Prostate gland (tissue), 2 donors: ENCODE measurements around the gene C2orf15. TPM values are rescaled to one million over a fixed set of nuclear protein-coding genes. Genes with fewer than 3 reads are reported as not detected.
A peak's percentile ranks its signal among the peaks of the same experiment; 100 is the strongest.

Source experiments
- DNase-seq: peaks from one replicate; pipeline ENCODE4 v3.0.0-alpha.2; 2019; ENCODE audit warnings: low spot score
- H3K27ac ChIP-seq, 2 donors: fragments of 200-600 bp; sonication (generic); 2 replicates each; pipeline ENCODE4 v1.5.1; 2017 to 2019
- H3K27me3 ChIP-seq: fragments of 200-600 bp; sonication (generic); replicated peaks from 2 replicates; pipeline ENCODE4 v1.5.1; 2019; ENCODE audit not compliant: insufficient read depth
- H3K36me3 ChIP-seq, 2 donors: fragments of 200-600 bp; sonication (generic); 1 replicate in 1 of 2; 2 replicates in 1 of 2; pipeline versions ENCODE4 v1.5.1 to v1.8.1; 2017 to 2019
- H3K4me1 ChIP-seq: fragments of 200-600 bp; sonication (generic); replicated peaks from 2 replicates; pipeline ENCODE4 v1.5.1; 2019
- H3K4me3 ChIP-seq, 2 donors: fragments of 200-600 bp; sonication (generic); 2 replicates each; pipeline ENCODE4 v1.5.1; 2017 to 2019
- H3K9me3 ChIP-seq: fragments of 200-600 bp; sonication (generic); 2 replicates; pipeline ENCODE4 v1.5.1; 2017
- POLR2A ChIP-seq: fragments of 450-650 bp; IDR thresholded peaks from one replicate; pipeline ENCODE4 v1.6.1; 2016; ENCODE audit warnings: antibody characterized with exemption, mild to moderate bottlenecking
- POLR2AphosphoS5 ChIP-seq: sonication (generic); formaldehyde crosslinking; IDR thresholded peaks from one replicate; pipeline ENCODE4 v1.6.1; 2017; ENCODE audit warnings: antibody characterized with exemption
- WGBS: methylation state at CpG from one replicate; pipeline ENCODE4 v1.1.5; 2018; 5-methylcytosine and 5-hydroxymethylcytosine counted together
- intact Hi-C: fragments of 100-400 bp; cut with DNase I; formaldehyde crosslinking; loops from one replicate; pipeline ENCODE4 v1.14.2; 2022
- total RNA-seq, 2 donors: library from RNA; depleted of rRNA; stranded (reverse); fragments of >200 nt; gene quantifications; one replicate each; pipeline ENCODE4 v1.1.0, GENCODE V29; 2016
- TF ChIP-seq, protein P1 (sequence below), 4 experiments: fragments of 200-600 bp in 2 of 4; fragments of 450-650 bp in 2 of 4; sonication (generic) in 2 of 4; IDR thresholded peaks; 1 replicate in 3 of 4; 2 replicates in 1 of 4; pipeline ENCODE4 v1.5.1; 2016 to 2019; ENCODE audit warnings: antibody characterized with exemption in 4 of 4, mild to moderate bottlenecking in 2 of 4, moderate library complexity in 2 of 4

The C2orf15 gene
- total RNA-seq, 2 donors from 2014 or later: 4.5 TPM; not detected in 1

DNA sequence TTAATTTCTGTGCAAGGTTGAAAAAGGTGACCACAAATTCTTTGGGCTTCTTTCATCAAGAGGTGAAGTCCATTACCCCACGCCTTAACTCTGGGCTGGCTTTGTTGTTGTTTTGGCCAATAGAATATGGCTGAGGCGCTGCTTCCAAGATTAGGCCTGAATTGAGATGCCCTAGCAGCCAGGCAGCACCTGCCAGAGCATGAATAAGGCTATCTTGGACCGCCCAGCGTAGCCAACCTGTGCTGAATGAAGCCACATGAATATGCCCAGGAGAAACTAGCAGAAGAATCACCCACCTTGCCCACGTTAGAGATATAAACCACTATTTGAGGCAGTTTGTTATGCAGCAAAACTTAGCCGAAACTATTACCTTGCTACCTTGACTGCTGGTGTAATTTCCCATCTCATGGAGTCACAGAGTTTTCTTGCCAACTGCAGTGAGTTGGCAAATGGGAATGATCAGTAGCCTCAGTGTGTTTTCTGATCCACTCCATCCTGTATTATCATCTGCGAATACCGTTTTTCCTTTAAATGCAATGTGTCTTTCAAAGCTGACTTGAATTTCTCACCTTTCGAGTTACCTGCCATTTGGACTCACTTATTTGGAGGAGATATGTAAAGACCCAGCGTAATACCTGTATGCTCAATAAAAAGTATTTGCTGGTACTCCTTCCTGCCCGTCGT, 12.6 kb downstream of the C2orf15 start:
- no peaks in the 10 kb centered on the region for H3K9me3 ChIP-seq
- H3K27ac ChIP-seq: peak overlapping the region; percentile 88 to 90
- H3K36me3 ChIP-seq: no peaks in the 10 kb centered on the region
- H3K27me3 ChIP-seq: no peaks in the 10 kb centered on the region
- no peak for DNase-seq
- TF ChIP-seq POLR2A (no peak), POLR2AphosphoS5 (no peak)
- TF ChIP-seq, protein P1, sequence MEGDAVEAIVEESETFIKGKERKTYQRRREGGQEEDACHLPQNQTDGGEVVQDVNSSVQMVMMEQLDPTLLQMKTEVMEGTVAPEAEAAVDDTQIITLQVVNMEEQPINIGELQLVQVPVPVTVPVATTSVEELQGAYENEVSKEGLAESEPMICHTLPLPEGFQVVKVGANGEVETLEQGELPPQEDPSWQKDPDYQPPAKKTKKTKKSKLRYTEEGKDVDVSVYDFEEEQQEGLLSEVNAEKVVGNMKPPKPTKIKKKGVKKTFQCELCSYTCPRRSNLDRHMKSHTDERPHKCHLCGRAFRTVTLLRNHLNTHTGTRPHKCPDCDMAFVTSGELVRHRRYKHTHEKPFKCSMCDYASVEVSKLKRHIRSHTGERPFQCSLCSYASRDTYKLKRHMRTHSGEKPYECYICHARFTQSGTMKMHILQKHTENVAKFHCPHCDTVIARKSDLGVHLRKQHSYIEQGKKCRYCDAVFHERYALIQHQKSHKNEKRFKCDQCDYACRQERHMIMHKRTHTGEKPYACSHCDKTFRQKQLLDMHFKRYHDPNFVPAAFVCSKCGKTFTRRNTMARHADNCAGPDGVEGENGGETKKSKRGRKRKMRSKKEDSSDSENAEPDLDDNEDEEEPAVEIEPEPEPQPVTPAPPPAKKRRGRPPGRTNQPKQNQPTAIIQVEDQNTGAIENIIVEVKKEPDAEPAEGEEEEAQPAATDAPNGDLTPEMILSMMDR (IDR thresholded peaks at IDR 0.05): no peak
- peak overlapping the region; percentile 64 to 74 for H3K4me3 ChIP-seq
- intact Hi-C loops: no loop called here
- 36% methylated on average over 12 of the region's 12 CpGs for WGBS
- H3K4me1 ChIP-seq: peaks cover 8% of the 10 kb centered on the region

- intact Hi-C loops: no loop called here
- under 1% methylated on average over 49 of the region's 70 CpGs for WGBS
Observed at GRCh38 chr2:99154643-99155536, 13.4 kb downstream of the C2orf15 start, which contains the start of the genes LIPT1 and TSGA10. LIPT1 (plus strand) TSS chr2:99154967; CDS start chr2:99161958, 6,991 bp downstream. TSGA10 (minus strand) TSS chr2:99154942; CDS start chr2:99109439, 45,503 bp downstream.

DNA sequence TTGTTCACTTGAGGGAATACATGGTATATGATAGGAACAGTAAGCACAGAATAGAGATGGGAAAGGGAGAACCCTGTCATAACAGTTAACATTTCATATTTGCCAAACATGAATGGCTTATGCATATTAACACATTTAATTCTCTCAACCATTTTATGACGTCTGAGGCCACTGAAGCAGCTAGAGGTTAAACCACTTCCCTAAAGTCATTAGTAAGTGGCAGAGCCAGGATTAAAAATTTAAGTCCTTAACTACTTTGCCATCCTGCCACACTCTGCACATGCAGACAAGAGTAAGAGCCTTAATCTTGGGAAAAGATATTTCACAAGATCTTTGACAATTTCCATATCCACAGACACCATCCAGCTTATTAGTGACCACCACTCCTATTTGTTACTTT, 15.4 kb downstream of the C2orf15 start:
- TF ChIP-seq, protein P1 (IDR thresholded peaks at IDR 0.05): no peak
- no peak for TF ChIP-seq POLR2AphosphoS5
- no peak for TF ChIP-seq POLR2A
- no peak for DNase-seq
- peaks cover 8% of the 10 kb centered on the region for H3K4me1 ChIP-seq
- H3K27ac ChIP-seq: no peak overlapping the region
- H3K27me3 ChIP-seq: no peaks in the 10 kb centered on the region
- H3K9me3 ChIP-seq: no peaks in the 10 kb centered on the region
- 76% methylated on average over 1 of the region's 1 CpG for WGBS
- H3K4me3 ChIP-seq: no peak overlapping the region
- H3K36me3 ChIP-seq: no peaks in the 10 kb centered on the region
- intact Hi-C loops: no loop called here

More at GRCh38 chr2:99154643-99155536, 13.4 kb downstream of the C2orf15 start, which contains the start of the genes LIPT1 and TSGA10:
- H3K36me3 ChIP-seq: no peaks in the 10 kb centered on the region
- H3K4me1 ChIP-seq: peaks cover 8% of the 10 kb centered on the region
- peak within 1 kb of the TSS; percentile 64 to 74 for H3K4me3 ChIP-seq
- DNase-seq: peak; percentile 91
- no peaks in the 10 kb centered on the region for H3K9me3 ChIP-seq
- H3K27me3 ChIP-seq: no peaks in the 10 kb centered on the region
- TF ChIP-seq POLR2A: peak; percentile 82
- TF ChIP-seq, protein P1 (IDR thresholded peaks at IDR 0.05): peak in 2 of 4 experiments; percentile 13 to 30
- peak; percentile 97 for TF ChIP-seq POLR2AphosphoS5
- H3K27ac ChIP-seq: peak within 1 kb of the TSS; percentile 88 to 90

GRCh38 chr2:99158599-99158998, 17.1 kb downstream of the C2orf15 start:
- intact Hi-C loops: no loop called here

More at GRCh38 chr2:99158599-99158998, 17.1 kb downstream of the C2orf15 start:
- no peak overlapping the region for H3K27ac ChIP-seq
- no peak overlapping the region for H3K4me3 ChIP-seq
- H3K27me3 ChIP-seq: no peaks in the 10 kb centered on the region
- peaks cover 0 to 7% of the 10 kb centered on the region in 2 donors for H3K36me3 ChIP-seq
- 89% methylated on average over 5 of the region's 5 CpGs for WGBS
- H3K4me1 ChIP-seq: peaks cover 8% of the 10 kb centered on the region
- no peak for DNase-seq
- TF ChIP-seq POLR2A (no peak), POLR2AphosphoS5 (no peak)
- TF ChIP-seq, protein P1 (IDR thresholded peaks at IDR 0.05): no peak
- H3K9me3 ChIP-seq: no peaks in the 10 kb centered on the region
